Measurements from ENCODE around the gene SYNJ2. TPM values are rescaled to one million over a fixed set of nuclear protein-coding genes. Genes with fewer than 3 reads are reported as not detected.

Gene SYNJ2
- total RNA-seq, 1 donor from 2014 or later, result 8.2 TPM

- no peak for FAIRE-seq
- no peak overlapping the region for H3K4me3 ChIP-seq (ENCODE audit: low read depth, low read length)
- peaks cover 2% of the 10 kb centered on the region for H3K36me3 ChIP-seq (ENCODE audit: control insufficient read depth, insufficient read depth, low read length)
- no peak for DNase-seq (ENCODE audit: low read depth)
- H3K27me3 ChIP-seq (ENCODE audit: control insufficient read depth, insufficient read depth, low read length), result no peaks in the 10 kb centered on the region
- no peak for TF ChIP-seq CTCF (IDR thresholded peaks at IDR 0.05; ENCODE audit: insufficient read depth, low read length, severe bottlenecking)
Measured at GRCh38 chr6:158017621-158018040, 36.0 kb downstream of the SYNJ2 start.

GRCh38 chr6:158018041-158018771, 36.5 kb downstream of the SYNJ2 start:
- no peak for FAIRE-seq
- peaks cover 2% of the 10 kb centered on the region for H3K36me3 ChIP-seq (ENCODE audit: control insufficient read depth, insufficient read depth, low read length)
- TF ChIP-seq CTCF (IDR thresholded peaks at IDR 0.05; ENCODE audit: insufficient read depth, low read length, severe bottlenecking), result no peak
- H3K4me3 ChIP-seq (ENCODE audit: low read depth, low read length), result no peak overlapping the region
- no peaks in the 10 kb centered on the region for H3K27me3 ChIP-seq (ENCODE audit: control insufficient read depth, insufficient read depth, low read length)
- no peak for DNase-seq (ENCODE audit: low read depth)

DNA sequence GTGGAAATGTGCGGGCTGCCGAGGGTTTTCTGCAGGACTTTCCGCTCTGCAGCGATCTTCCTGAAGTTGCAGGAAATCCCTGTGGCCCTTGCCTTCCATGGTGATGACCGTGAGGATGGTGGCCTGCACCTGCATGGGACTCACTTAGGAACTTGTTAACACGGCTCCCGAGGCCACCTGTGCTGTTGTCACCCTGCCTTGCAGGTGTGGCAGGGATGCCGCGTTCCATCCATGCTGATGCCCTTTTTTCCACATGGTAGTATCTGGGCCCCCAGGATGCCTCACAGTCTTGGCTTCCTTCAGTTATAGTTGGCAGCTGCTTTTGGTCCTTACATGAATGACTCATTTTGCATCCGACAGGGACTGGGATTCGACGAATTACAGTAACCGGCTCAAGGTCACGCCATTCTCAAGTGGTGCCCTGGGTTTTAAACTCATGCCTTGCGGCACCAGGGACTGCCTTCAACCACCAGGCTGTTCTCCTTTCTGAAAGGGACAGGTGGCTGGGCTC, 37.2 kb downstream of the SYNJ2 start:
- Histone ChIP-seq H3K4me3 (ENCODE audit: low read depth, low read length) (no peak overlapping the region), H3K36me3 (ENCODE audit: control insufficient read depth, insufficient read depth, low read length) (peaks cover 2% of the 10 kb centered on the region), H3K27me3 (ENCODE audit: control insufficient read depth, insufficient read depth, low read length) (no peaks in the 10 kb centered on the region)
- FAIRE-seq (no peak), DNase-seq (ENCODE audit: low read depth) (no peak)
- TF ChIP-seq CTCF (IDR thresholded peaks at IDR 0.05; ENCODE audit: insufficient read depth, low read length, severe bottlenecking), result no peak

DNA sequence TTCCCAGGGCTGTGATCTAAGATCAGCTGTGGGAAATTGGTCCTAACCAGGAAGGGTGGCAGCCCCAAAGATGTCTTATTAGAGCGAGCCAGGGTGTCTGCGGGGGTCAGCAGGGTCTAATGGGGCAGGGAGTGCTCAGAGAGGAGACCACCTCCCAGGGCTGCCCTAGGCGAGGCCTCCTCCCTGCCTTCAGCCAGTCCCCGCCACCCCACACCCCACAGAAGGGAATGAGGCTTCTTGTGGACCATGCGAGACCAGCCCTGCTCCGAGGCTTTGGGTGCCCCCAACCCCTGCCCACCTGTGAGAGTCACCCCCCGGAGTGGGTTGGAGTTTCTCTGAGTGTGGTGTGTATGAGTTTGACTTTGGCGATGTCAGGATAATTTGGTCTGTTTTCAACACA, 37.8 kb downstream of the SYNJ2 start:
- DNase-seq (ENCODE audit: low read depth) (no peak), FAIRE-seq (no peak)

GRCh38 chr6:158020272-158020711, 38.6 kb downstream of the SYNJ2 start:
- Histone ChIP-seq H3K36me3 (ENCODE audit: control insufficient read depth, insufficient read depth, low read length) (peaks cover 2% of the 10 kb centered on the region), H3K4me3 (ENCODE audit: low read depth, low read length) (no peak overlapping the region), H3K27me3 (ENCODE audit: control insufficient read depth, insufficient read depth, low read length) (no peaks in the 10 kb centered on the region)
- DNase-seq (ENCODE audit: low read depth), result peak; percentile 65
- no peak for TF ChIP-seq CTCF (IDR thresholded peaks at IDR 0.05; ENCODE audit: insufficient read depth, low read length, severe bottlenecking)
- FAIRE-seq, result peak; percentile 97

More for the DNA sequence above, 37.8 kb downstream of the SYNJ2 start:
- Histone ChIP-seq H3K4me3 (ENCODE audit: low read depth, low read length) (no peak overlapping the region), H3K27me3 (ENCODE audit: control insufficient read depth, insufficient read depth, low read length) (no peaks in the 10 kb centered on the region), H3K36me3 (ENCODE audit: control insufficient read depth, insufficient read depth, low read length) (peaks cover 2% of the 10 kb centered on the region)
- TF ChIP-seq CTCF (IDR thresholded peaks at IDR 0.05; ENCODE audit: insufficient read depth, low read length, severe bottlenecking), result no peak

Measured in bronchial epithelial cell (primary cell).